Ovary (tissue), 9 donors: Measurements from ENCODE around the gene CDCA4. TPM values are rescaled to one million over a fixed set of nuclear protein-coding genes. Genes with fewer than 3 reads are reported as not detected.

ENCODE experiments used
- DNase-seq, 5 donors: peaks; one replicate each; pipeline ENCODE4 v3.0.0-alpha.2; 2019 to 2020
- H3K27ac ChIP-seq, 2 donors: fragments of 200-600 bp; one replicate each; pipeline versions ENCODE4 v1.5.1 to v1.8.0; 2019 to 2022
- H3K27me3 ChIP-seq: fragments of 200-600 bp; one replicate; pipeline ENCODE4 v1.8.0; 2022
- H3K36me3 ChIP-seq: fragments of 200-600 bp; sonication (generic); one replicate; pipeline ENCODE4 v1.5.1; 2019
- H3K4me1 ChIP-seq: one replicate; pipeline ENCODE4 v1.8.1; 2013; ENCODE audit warnings: mild to moderate bottlenecking, moderate library complexity; ENCODE audit not compliant: insufficient read depth
- H3K4me3 ChIP-seq: fragments of 200-600 bp; sonication (generic); one replicate; pipeline ENCODE4 v1.5.1; 2017
- H3K9me3 ChIP-seq, 2 donors: fragments of 200-600 bp in 1 of 2; sonication (generic) in 1 of 2; one replicate each; pipeline versions ENCODE4 v1.5.1 to v1.8.1; 2013 to 2019; ENCODE audit warnings: mild to moderate bottlenecking in 1 of 2, moderate library complexity in 1 of 2
- CTCF ChIP-seq, 3 donors: fragments of 450-650 bp in 2 of 3; fragments of 200-600 bp in 1 of 3; IDR thresholded peaks; one replicate each; pipeline versions ENCODE4 v1.5.1 to v1.8.0; 2016 to 2022; ENCODE audit warnings: antibody characterized with exemption in 3 of 3, mild to moderate bottlenecking in 1 of 3
- EP300 ChIP-seq: sonication (generic); formaldehyde crosslinking; IDR thresholded peaks from one replicate; pipeline ENCODE4 v1.6.1; 2017; ENCODE audit warnings: antibody characterized with exemption
- POLR2A ChIP-seq: fragments of 450-650 bp; IDR thresholded peaks from one replicate; pipeline ENCODE4 v1.6.1; 2017; ENCODE audit warnings: antibody characterized with exemption, mild to moderate bottlenecking, moderate library complexity
- WGBS, 3 donors: extraction: QIAGEN DNeasy Blood & Tissue Kit in 1 of 3; methylation state at CpG; one replicate each; pipeline versions ENCODE4 v1.1.5 to v1.1.7; 2013 to 2017; 5-methylcytosine and 5-hydroxymethylcytosine counted together
- intact Hi-C, 4 donors: fragments of 100-400 bp; cut with DNase I; formaldehyde crosslinking; loops; one replicate each; pipeline versions ENCODE4 v1.11.0 to v1.15.1; 2022 to 2023
- polyA plus RNA-seq, 2 donors: library from polyadenylated mRNA; stranded (reverse); fragments of 200-250 nt in 1 of 2; fragments of 350-450 nt in 1 of 2; fragmentation: Illumina TruSeq in 1 of 2; extraction: RNeasy Lipid Tissue Mini Kit (QIAGEN cat#74804) in 1 of 2; gene quantifications; one replicate each; pipeline ENCODE4 v1.2.3, GENCODE V29; 2013 to 2014
- total RNA-seq, 7 donors: library from RNA; depleted of rRNA in 2 of 7; stranded (reverse); fragments of >200 nt in 2 of 7; fragmentation: NEBNext Ultra II Directional in 3 of 7; extraction: Animal tissue kit (Norgen Biotek cat#: 25700) in 3 of 7; gene quantifications; one replicate each; pipeline versions ENCODE4 v1.1.0 to v1.2.4, GENCODE V29; 2016 to 2023
- donor health status: DM: no; HTN: no; CAD: no; lungs with moderate emphysema.
- donor health status: DM: no; HTN: no; CAD: no.
- donor health status: Bipolar disorder and iron deficiency.
- donor health status: DM: yes; HTN: yes; CAD: no.
- donor health status: DM: no; HTN: no; CAD: no.
- donor health status: DM: yes; HTN: yes; CAD: no.

The CDCA4 gene
- total and polyA plus RNA-seq, 9 donors, result 2.9 to 9.4 (median 7.4) TPM

DNA sequence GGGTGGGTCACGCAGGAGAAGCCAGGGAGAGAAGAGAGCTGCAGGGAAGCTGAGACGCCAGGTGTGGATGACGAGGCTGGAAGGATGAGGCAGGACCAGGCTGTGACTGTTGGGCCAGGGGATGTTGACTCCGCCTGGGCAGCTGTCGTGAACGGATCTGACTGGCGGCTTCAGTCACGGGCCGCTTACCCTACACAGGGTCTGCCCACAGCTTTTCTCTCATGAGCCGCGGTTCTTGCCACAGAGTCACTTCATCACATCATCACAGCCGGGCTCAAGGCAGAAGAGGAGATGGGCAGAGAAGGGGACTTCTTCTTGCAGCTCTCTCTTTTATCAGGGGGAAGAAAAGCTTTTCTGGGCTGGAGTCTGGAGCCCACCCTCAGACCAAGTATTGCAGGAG, 27.6 kb downstream of the CDCA4 start:
- H3K4me1 ChIP-seq, result no peaks in the 10 kb centered on the region
- H3K36me3 ChIP-seq, result no peaks in the 10 kb centered on the region
- no peak overlapping the region for H3K27ac ChIP-seq
- H3K27me3 ChIP-seq, result no peaks in the 10 kb centered on the region
- WGBS, 3 donors, result 95 to 97% (median 96%) methylated on average over 12 of the region's 12 CpGs
- H3K4me3 ChIP-seq, result no peak overlapping the region
- intact Hi-C loops, result no loop called here
- no peak for DNase-seq
- TF ChIP-seq CTCF (IDR thresholded peaks at IDR 0.05) (no peak), POLR2A (no peak), EP300 (no peak)
- H3K9me3 ChIP-seq, result no peaks in the 10 kb centered on the region

- H3K9me3 ChIP-seq, result no peaks in the 10 kb centered on the region
- H3K36me3 ChIP-seq, result no peaks in the 10 kb centered on the region
- no peaks in the 10 kb centered on the region for H3K4me1 ChIP-seq
These were observed 28.4 kb downstream of the CDCA4 start for GRCh38 chr14:104992501-104992900.

GRCh38 chr14:104991896-104992230, 29.0 kb downstream of the CDCA4 start:
- no peak for TF ChIP-seq CTCF (IDR thresholded peaks at IDR 0.05)
- TF ChIP-seq EP300, result no peak
- TF ChIP-seq POLR2A, result no peak
- WGBS, 3 donors, result 95 to 97% (median 96%) methylated on average over 34 of the region's 34 CpGs
- H3K36me3 ChIP-seq, result no peaks in the 10 kb centered on the region
- H3K4me3 ChIP-seq, result no peak overlapping the region
- no peak overlapping the region for H3K27ac ChIP-seq
- no peaks in the 10 kb centered on the region for H3K27me3 ChIP-seq
- intact Hi-C loops, result no loop called here
- no peaks in the 10 kb centered on the region for H3K9me3 ChIP-seq
- no peak for DNase-seq
- H3K4me1 ChIP-seq, result no peaks in the 10 kb centered on the region

More at GRCh38 chr14:104992501-104992900, 28.4 kb downstream of the CDCA4 start:
- DNase-seq, result no peak
- TF ChIP-seq EP300 (no peak), POLR2A (no peak), CTCF (IDR thresholded peaks at IDR 0.05) (no peak)
- H3K27me3 ChIP-seq, result no peaks in the 10 kb centered on the region
- H3K27ac ChIP-seq, result no peak overlapping the region
- intact Hi-C loops, result no loop called here
- H3K4me3 ChIP-seq, result no peak overlapping the region
- WGBS, 3 donors, result 94 to 97% (median 95%) methylated on average over 11 of the region's 11 CpGs

DNA sequence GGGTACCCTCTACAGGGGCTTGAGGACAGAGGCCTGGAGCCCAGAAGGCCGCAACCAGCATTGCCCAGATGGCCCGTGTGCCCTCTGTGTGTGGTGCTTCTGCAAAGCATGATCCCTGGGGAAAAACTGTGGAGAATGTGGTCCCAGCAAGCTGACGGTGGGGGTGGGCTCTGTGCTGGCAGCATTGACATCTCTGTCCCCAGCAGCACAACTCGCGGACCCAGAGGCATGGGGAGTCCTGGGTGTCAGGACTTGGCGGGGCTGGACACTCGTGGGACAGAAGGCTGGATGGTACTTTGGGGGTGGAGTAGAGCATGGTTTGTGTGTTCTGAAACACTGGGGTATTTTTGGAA, 31.0 kb downstream of the CDCA4 start:
- H3K4me1 ChIP-seq, result peaks cover 4% of the 10 kb centered on the region
- DNase-seq, result peak in 1 of 5 donors; percentile 9
- WGBS, 3 donors, result 90 to 94% (median 93%) methylated on average over 7 of the region's 7 CpGs
- H3K36me3 ChIP-seq, result no peaks in the 10 kb centered on the region
- no peaks in the 10 kb centered on the region for H3K9me3 ChIP-seq
- no peak overlapping the region for H3K4me3 ChIP-seq
- intact Hi-C loops, result loop anchor here in 1 of 4 donors (5.0 kb wide), 1 partner anchor 32 kb away; the partner anchor contains the start of gene CDCA4
- H3K27ac ChIP-seq, result no peak overlapping the region
- TF ChIP-seq POLR2A, result no peak
- TF ChIP-seq EP300, result no peak
- TF ChIP-seq CTCF (IDR thresholded peaks at IDR 0.05), result no peak
- no peaks in the 10 kb centered on the region for H3K27me3 ChIP-seq
